ENCODE data around the gene MAEA. TPM values are rescaled to one million over a fixed set of nuclear protein-coding genes. Genes with fewer than 3 reads are reported as not detected.

MAEA gene
- polyA plus RNA-seq, 1 experiment = 73.3 TPM

DNA sequence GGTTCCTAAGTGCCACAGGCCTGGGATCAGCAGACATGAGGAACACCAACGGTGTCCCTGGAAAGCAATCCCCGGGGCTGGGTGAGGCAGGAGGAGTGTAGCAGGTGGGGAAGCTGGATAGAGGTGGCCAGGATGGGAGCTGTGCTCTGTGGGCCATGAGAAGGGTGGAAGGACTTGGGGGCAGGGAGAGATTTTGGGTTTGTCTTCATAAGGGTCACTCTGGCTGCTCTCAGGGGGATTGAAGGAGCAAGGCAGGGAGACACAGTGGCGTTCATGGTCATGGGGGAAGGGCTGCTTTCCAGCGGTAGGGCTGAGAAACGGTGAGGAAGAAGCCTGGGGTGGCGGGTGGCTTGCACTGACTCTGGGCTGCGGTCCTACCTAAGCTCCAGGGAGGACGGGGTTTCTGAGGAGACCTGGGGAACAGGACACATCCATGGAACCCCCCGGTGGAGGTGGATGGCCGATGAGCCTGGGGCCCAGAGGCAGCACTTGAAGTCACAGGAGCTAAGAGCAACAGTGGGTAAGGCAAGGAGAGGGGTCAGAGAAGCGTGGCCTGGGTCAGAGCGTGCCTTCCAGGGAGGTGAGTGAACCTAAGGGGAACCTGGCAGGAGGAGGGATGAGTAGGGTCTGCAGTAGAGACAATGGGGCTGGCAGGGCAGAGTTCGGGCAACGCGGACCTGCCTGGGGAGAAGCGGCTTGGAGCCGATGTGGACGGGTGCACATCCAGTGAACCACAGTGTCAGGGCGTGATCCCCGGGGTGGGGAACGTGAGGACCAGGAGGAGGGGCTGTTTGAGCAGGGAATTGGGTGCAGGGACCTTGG lies 28.4 kb upstream of the MAEA start:
- ChIA-PET POLR2A (no interaction called here), CTCF (no interaction called here)
- TF ChIP-seq, protein P1, sequence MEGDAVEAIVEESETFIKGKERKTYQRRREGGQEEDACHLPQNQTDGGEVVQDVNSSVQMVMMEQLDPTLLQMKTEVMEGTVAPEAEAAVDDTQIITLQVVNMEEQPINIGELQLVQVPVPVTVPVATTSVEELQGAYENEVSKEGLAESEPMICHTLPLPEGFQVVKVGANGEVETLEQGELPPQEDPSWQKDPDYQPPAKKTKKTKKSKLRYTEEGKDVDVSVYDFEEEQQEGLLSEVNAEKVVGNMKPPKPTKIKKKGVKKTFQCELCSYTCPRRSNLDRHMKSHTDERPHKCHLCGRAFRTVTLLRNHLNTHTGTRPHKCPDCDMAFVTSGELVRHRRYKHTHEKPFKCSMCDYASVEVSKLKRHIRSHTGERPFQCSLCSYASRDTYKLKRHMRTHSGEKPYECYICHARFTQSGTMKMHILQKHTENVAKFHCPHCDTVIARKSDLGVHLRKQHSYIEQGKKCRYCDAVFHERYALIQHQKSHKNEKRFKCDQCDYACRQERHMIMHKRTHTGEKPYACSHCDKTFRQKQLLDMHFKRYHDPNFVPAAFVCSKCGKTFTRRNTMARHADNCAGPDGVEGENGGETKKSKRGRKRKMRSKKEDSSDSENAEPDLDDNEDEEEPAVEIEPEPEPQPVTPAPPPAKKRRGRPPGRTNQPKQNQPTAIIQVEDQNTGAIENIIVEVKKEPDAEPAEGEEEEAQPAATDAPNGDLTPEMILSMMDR (IDR thresholded peaks at IDR 0.05; ENCODE audit: low read depth, low read length) = no peak
- Histone ChIP-seq H3K4me3 (ENCODE audit: low read depth, low read length) (no peak overlapping the region), H3K9me3 (ENCODE audit: control insufficient read depth, insufficient read depth, low read length) (peaks cover 12% of the 10 kb centered on the region), H3K27me3 (ENCODE audit: control insufficient read depth, insufficient read depth, low read length) (no peaks in the 10 kb centered on the region), H3K27ac (ENCODE audit: low read depth, low read length) (no peak overlapping the region)
- no peak for DNase-seq (ENCODE audit: low read depth, low spot score)

- POLR2A ChIA-PET = no interaction called here
- Histone ChIP-seq H3K27me3 (ENCODE audit: control insufficient read depth, insufficient read depth, low read length) (no peaks in the 10 kb centered on the region), H3K4me3 (ENCODE audit: low read depth, low read length) (no peak overlapping the region), H3K9me3 (ENCODE audit: control insufficient read depth, insufficient read depth, low read length) (peaks cover 18% of the 10 kb centered on the region), H3K27ac (ENCODE audit: low read depth, low read length) (no peak overlapping the region)
- TF ChIP-seq, protein P1 (IDR thresholded peaks at IDR 0.05; ENCODE audit: low read depth, low read length) = no peak
- CTCF ChIA-PET = interaction anchor here (1.0 to 4.5 kb wide), 2 partner anchors 134 kb away, joined by 3 to 60 read pairs; no protein-coding TSS in a partner anchor
- no peak for DNase-seq (ENCODE audit: low read depth, low spot score)
These were observed 24.7 kb upstream of the MAEA start for GRCh38 chr4:1264942-1265341.

DNA sequence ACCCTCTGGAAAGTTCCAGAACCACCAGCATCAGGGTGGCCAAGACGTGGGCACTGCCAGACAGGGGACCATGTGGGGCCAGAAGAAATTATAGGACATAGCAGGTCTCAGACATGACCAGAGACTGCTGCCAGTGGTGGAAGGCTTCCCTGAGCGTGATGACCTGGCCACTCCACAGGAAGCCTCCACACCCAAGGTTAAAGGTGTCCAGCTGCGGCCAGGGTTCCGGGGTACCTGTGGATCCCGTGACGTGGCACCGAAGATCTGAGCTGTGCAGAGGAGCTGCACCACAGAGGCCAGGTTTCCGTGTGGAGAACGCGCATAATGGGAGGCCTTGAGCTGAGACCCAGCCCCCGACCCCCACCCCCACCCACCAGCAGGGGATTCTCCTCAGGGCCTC lies 24.3 kb upstream of the MAEA start:
- no peak for DNase-seq (ENCODE audit: low read depth, low spot score)
- POLR2A ChIA-PET = no interaction called here
- Histone ChIP-seq H3K9me3 (ENCODE audit: control insufficient read depth, insufficient read depth, low read length) (peaks cover 20% of the 10 kb centered on the region), H3K4me3 (ENCODE audit: low read depth, low read length) (no peak overlapping the region), H3K27me3 (ENCODE audit: control insufficient read depth, insufficient read depth, low read length) (no peaks in the 10 kb centered on the region), H3K27ac (ENCODE audit: low read depth, low read length) (no peak overlapping the region)
- CTCF ChIA-PET = interaction anchor here (4.5 kb wide), 1 partner anchor 134 kb away, joined by 60 read pairs; no protein-coding TSS in a partner anchor
- TF ChIP-seq, protein P1 (IDR thresholded peaks at IDR 0.05; ENCODE audit: low read depth, low read length) = no peak

DNA sequence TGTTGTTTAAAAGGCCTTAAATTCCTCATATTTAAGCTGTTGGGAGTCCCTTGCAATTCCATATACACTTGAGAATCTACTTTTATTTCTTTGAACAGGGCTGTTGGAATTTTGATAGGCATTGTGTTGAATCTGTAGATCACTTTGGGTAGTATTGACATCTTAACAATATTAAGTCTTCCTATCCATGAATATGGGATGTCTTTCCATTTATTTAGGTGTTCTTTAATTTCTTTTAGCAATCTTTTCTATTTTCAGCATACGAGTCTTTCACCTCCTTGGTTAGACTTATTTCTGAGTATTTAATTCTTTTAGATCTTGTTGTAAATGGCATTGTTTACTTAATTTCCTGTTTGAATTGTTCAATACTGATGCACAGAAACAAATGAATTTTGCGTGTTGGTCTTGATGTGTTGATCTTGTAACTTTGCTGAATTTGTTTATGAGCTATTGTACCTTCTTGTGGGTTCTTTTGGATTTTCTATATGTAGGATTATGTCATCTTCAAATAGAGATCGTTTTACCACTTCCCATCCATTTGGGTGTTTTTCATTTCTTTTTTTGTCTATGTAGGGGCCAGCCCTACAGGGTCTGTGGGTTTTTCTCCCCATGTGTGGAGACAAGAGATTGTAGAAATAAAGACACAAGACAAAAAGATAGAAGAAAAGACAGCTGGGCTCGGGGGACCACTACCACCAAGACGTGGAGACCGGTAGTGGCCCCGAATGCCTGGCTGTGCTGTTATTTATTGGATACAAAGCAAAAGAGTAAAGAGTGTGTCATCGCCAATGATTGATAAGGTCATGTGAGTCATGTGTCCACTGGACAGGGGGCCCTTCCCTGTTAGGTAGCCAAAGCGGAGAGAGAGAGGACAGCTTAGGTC lies 22.6 kb upstream of the MAEA start:
- H3K9me3 ChIP-seq (ENCODE audit: control insufficient read depth, insufficient read depth, low read length) = peaks cover 18% of the 10 kb centered on the region
- DNase-seq (ENCODE audit: low read depth, low spot score) = no peak
- no peak overlapping the region for H3K27ac ChIP-seq (ENCODE audit: low read depth, low read length)
- ChIA-PET POLR2A (interaction anchor here (1.1 kb wide), 1 partner anchor 18 kb away, joined by 3 read pairs; the partner anchor contains the start of gene CTBP1), CTCF (interaction anchor here (1.1 to 4.5 kb wide), 9 partner anchors 17 to 194 kb away, joined by 3 to 60 read pairs (median 4); no protein-coding TSS in a partner anchor)
- H3K27me3 ChIP-seq (ENCODE audit: control insufficient read depth, insufficient read depth, low read length) = no peaks in the 10 kb centered on the region
- TF ChIP-seq, protein P1 (IDR thresholded peaks at IDR 0.05; ENCODE audit: low read depth, low read length) = no peak
- H3K4me3 ChIP-seq (ENCODE audit: low read depth, low read length) = no peak overlapping the region
